HCT116 (cell line): Measurements from ENCODE around the gene USP30. TPM values are rescaled to one million over a fixed set of nuclear protein-coding genes. Genes with fewer than 3 reads are reported as not detected.

ENCODE experiments used
- ATAC-seq: fragments of 200-7000 bp; cut with Tn5 transposase; 2 replicates; pipeline ENCODE4 v1.9.1; 2020; ENCODE audit warnings: mild to moderate bottlenecking, moderate library complexity
- BruUV-seq: library from RNA; stranded (reverse); fragments of 400-500 nt; replicated peaks from 2 replicates; lab custom pipeline; 2021; lab: Mats Ljungman, UMichigan
- CTCF ChIA-PET: fragments of 300-600 bp; sonication (Branson Sonifier 250); formaldehyde crosslinking; loops from one replicate; lab custom pipeline; 2021; ENCODE audit warnings: antibody characterized with exemption; lab: Charles Lee
- POLR2A ChIA-PET: fragments of 300-600, 350-600 bp; sonication (Branson Sonifier 250); formaldehyde crosslinking; loops from one replicate; lab custom pipeline; 2021; ENCODE audit warnings: antibody characterized with exemption; lab: Charles Lee
- RAD21 ChIA-PET, 2 experiments: fragments of 300-600 bp; sonication (Branson Sonifier 250); formaldehyde crosslinking; loops; one replicate each; lab custom pipeline; 2023; ENCODE audit warnings: low total read pairs in 2 of 2; ENCODE audit not compliant: uncharacterized antibody in 2 of 2, unreplicated experiment in 2 of 2, low non-redundant PET in 1 of 2; lab: Charles Lee
- DNase-seq: peaks from one replicate; pipeline ENCODE4 v3.0.0-alpha.2; 2010; ENCODE audit warnings: low read depth, low spot score
- H2AFZ ChIP-seq: fragments of 200-600 bp; shearing (Covaris generic), sonication (generic); 2 replicates; pipeline ENCODE4 v1.6.1; 2017; ENCODE audit warnings: low read depth, mixed run types, mixed read lengths, antibody characterized with exemption, low read length; ENCODE audit not compliant: poor library complexity, severe bottlenecking
- H3K27ac ChIP-seq: 2 replicates; pipeline ENCODE4 v1.5.1; 2012; ENCODE audit warnings: low read depth, low read length
- H3K27me3 ChIP-seq: fragments of 200-600 bp; sonication (generic); 2 replicates; pipeline ENCODE4 v1.6.1; 2016; ENCODE audit warnings: mixed run types, low read length, mixed read lengths; ENCODE audit not compliant: insufficient read depth
- H3K36me3 ChIP-seq, 2 experiments: fragments of 200-500 bp in 1 of 2; fragments of 200-600 bp in 1 of 2; sonication (Bioruptor generic) in 1 of 2; sonication (generic) in 1 of 2; 2 replicates each; pipeline versions ENCODE4 v1.5.1 to v1.6.1; 2014 to 2016; ENCODE audit warnings: low read length in 2 of 2, inconsistent platforms in 1 of 2, mixed read lengths in 1 of 2, mixed run types in 1 of 2; ENCODE audit not compliant: insufficient read depth in 2 of 2, control insufficient read depth in 1 of 2
- H3K4me1 ChIP-seq, 2 experiments: fragments of 200-600 bp in 1 of 2; sonication (generic) in 1 of 2; 2 replicates each; pipeline versions ENCODE4 v1.5.1 to v1.6.1; 2012 to 2017; ENCODE audit warnings: low read length in 2 of 2, inconsistent platforms in 1 of 2, mild to moderate bottlenecking in 1 of 2, mixed read lengths in 1 of 2, mixed run types in 1 of 2, moderate library complexity in 1 of 2; ENCODE audit not compliant: insufficient read depth in 2 of 2, control insufficient read depth in 1 of 2
- H3K4me2 ChIP-seq: fragments of 200-600 bp; sonication (generic); 2 replicates; pipeline ENCODE4 v1.6.1; 2017; ENCODE audit warnings: mixed run types, low read length, mixed read lengths
- H3K4me3 ChIP-seq, 2 experiments: fragments of 200-600 bp in 1 of 2; sonication (generic) in 1 of 2; replicated peaks in 1 of 2; 2 replicates each; pipeline ENCODE4 v1.5.1; 2011 to 2016; ENCODE audit warnings: low read length in 2 of 2, control low read depth in 1 of 2, low read depth in 1 of 2, mild to moderate bottlenecking in 1 of 2, mixed read lengths in 1 of 2, mixed run types in 1 of 2
- H3K79me2 ChIP-seq: fragments of 200-600 bp; sonication (generic); 2 replicates; pipeline ENCODE4 v1.6.1; 2017; ENCODE audit warnings: mild to moderate bottlenecking, mixed run types, low read length, moderate library complexity, mixed read lengths; ENCODE audit not compliant: insufficient read depth
- H3K9ac ChIP-seq: fragments of 200-600 bp; sonication (generic); 2 replicates; pipeline ENCODE4 v1.6.1; 2016; ENCODE audit warnings: low read length, mixed read lengths
- H3K9me2 ChIP-seq: fragments of 200-600 bp; sonication (generic), shearing (Covaris generic); 2 replicates; pipeline ENCODE4 v1.6.1; 2017; ENCODE audit warnings: mixed run types, mild to moderate bottlenecking, moderate library complexity; ENCODE audit not compliant: insufficient read depth
- H3K9me3 ChIP-seq, 2 experiments: fragments of 200-500 bp in 1 of 2; fragments of 200-600 bp in 1 of 2; sonication (Bioruptor generic) in 1 of 2; sonication (generic) in 1 of 2; 2 replicates each; pipeline ENCODE4 v1.6.1; 2014 to 2017; ENCODE audit warnings: low read length in 2 of 2, mixed read lengths in 2 of 2, inconsistent platforms in 1 of 2, low read depth in 1 of 2, mild to moderate bottlenecking in 1 of 2, mixed run types in 1 of 2, moderate library complexity in 1 of 2; ENCODE audit not compliant: control insufficient read depth in 1 of 2, insufficient read depth in 1 of 2
- H4K20me1 ChIP-seq: fragments of 200-600 bp; sonication (generic), shearing (Covaris generic); 2 replicates; pipeline ENCODE4 v1.6.1; 2017; ENCODE audit warnings: mixed run types, mild to moderate bottlenecking, moderate library complexity; ENCODE audit not compliant: insufficient read depth
- ELF1 ChIP-seq: IDR thresholded peaks from 2 replicates; pipeline ENCODE4 v1.6.1; 2012; ENCODE audit warnings: low read depth, borderline replicate concordance
- EZH2 ChIP-seq: fragments of 200-600 bp; sonication (generic); IDR thresholded peaks from 2 replicates; pipeline ENCODE4 v1.6.1; 2017; ENCODE audit warnings: antibody characterized with exemption, mixed run types
- EZH2phosphoT487 ChIP-seq: fragments of 200-600 bp; IDR thresholded peaks from 2 replicates; pipeline ENCODE4 v1.6.1; 2018; ENCODE audit warnings: antibody characterized with exemption, borderline replicate concordance
- FOSL1 ChIP-seq: IDR thresholded peaks from 2 replicates; pipeline ENCODE4 v1.6.1; 2012; ENCODE audit warnings: low read depth
- JUND ChIP-seq: IDR thresholded peaks from 2 replicates; pipeline ENCODE4 v1.6.1; 2012
- SIN3A ChIP-seq: IDR thresholded peaks from 2 replicates; pipeline ENCODE4 v1.6.1; 2012; ENCODE audit warnings: low read depth
- TCF7L2 ChIP-seq: IDR thresholded peaks from 2 replicates; pipeline ENCODE4 v1.7.0; 2011; ENCODE audit warnings: borderline replicate concordance, inconsistent platforms; ENCODE audit not compliant: insufficient read depth, insufficient read length; ENCODE audit errors: extremely low read depth
- intact Hi-C: fragments of 100-400 bp; cut with micrococcal nuclease; formaldehyde crosslinking; loops from 2 replicates; pipeline ENCODE4 v1.10.0; 2022
- total RNA-seq: library from RNA; stranded (reverse); gene quantifications from one replicate; pipeline ENCODE4 v1.2.1, GENCODE V29; 2021; ENCODE audit not compliant: unreplicated experiment
- TF ChIP-seq, protein P1 (sequence below): IDR thresholded peaks from 2 replicates; pipeline ENCODE4 v1.6.1; 2012; ENCODE audit warnings: low read depth
- TF ChIP-seq, protein P2 (sequence below), 3 experiments: fragments of 200-600 bp in 1 of 3; sonication (generic) in 1 of 3; IDR thresholded peaks in 2 of 3; conservative IDR thresholded peaks in 1 of 3; 2 replicates each; pipeline ENCODE4 v1.5.1; 2012 to 2017; ENCODE audit warnings: low read depth in 2 of 3, low read length in 2 of 3, antibody characterized with exemption in 1 of 3, borderline replicate concordance in 1 of 3, control low read depth in 1 of 3, mild to moderate bottlenecking in 1 of 3, mixed read lengths in 1 of 3, mixed run types in 1 of 3, moderate library complexity in 1 of 3; ENCODE audit not compliant: insufficient read depth in 1 of 3
- TF ChIP-seq, protein P3 (sequence below): IDR thresholded peaks from 2 replicates; pipeline ENCODE4 v1.6.1; 2011; ENCODE audit warnings: mild to moderate bottlenecking, low read length, moderate library complexity; ENCODE audit not compliant: insufficient replicate concordance; ENCODE audit errors: extremely low read depth

Gene USP30
- total RNA-seq, 1 experiment from 2014 or later: 9.2 TPM

DNA sequence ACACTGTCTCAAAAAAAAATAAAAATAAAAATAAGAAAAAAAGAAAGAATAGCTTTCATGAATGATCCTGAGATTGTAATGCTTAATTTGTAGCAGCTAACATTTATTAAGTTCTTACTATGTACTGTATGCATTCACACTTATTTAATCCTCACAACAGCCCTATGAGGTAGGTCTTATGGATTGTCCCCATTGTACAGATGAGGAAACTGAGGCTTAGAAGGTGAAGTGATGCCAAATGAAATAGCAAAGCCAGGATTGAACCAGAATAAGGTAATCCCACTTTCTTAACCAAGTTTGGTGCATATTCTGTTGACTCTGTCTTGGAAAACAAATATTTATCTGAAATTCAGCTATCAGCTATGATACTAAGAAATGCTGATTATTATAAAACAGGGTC lies 2.1 kb downstream of the USP30 start:
- no TSS peak for BruUV-seq
- POLR2A ChIA-PET: no interaction called here
- intact Hi-C loops: no loop called here
- TF ChIP-seq TCF7L2 (no peak), SIN3A (no peak), JUND (no peak), ELF1 (no peak), EZH2phosphoT487 (no peak), FOSL1 (no peak), EZH2 (no peak)
- TF ChIP-seq, protein P1, sequence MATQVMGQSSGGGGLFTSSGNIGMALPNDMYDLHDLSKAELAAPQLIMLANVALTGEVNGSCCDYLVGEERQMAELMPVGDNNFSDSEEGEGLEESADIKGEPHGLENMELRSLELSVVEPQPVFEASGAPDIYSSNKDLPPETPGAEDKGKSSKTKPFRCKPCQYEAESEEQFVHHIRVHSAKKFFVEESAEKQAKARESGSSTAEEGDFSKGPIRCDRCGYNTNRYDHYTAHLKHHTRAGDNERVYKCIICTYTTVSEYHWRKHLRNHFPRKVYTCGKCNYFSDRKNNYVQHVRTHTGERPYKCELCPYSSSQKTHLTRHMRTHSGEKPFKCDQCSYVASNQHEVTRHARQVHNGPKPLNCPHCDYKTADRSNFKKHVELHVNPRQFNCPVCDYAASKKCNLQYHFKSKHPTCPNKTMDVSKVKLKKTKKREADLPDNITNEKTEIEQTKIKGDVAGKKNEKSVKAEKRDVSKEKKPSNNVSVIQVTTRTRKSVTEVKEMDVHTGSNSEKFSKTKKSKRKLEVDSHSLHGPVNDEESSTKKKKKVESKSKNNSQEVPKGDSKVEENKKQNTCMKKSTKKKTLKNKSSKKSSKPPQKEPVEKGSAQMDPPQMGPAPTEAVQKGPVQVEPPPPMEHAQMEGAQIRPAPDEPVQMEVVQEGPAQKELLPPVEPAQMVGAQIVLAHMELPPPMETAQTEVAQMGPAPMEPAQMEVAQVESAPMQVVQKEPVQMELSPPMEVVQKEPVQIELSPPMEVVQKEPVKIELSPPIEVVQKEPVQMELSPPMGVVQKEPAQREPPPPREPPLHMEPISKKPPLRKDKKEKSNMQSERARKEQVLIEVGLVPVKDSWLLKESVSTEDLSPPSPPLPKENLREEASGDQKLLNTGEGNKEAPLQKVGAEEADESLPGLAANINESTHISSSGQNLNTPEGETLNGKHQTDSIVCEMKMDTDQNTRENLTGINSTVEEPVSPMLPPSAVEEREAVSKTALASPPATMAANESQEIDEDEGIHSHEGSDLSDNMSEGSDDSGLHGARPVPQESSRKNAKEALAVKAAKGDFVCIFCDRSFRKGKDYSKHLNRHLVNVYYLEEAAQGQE: no peak
- TF ChIP-seq, protein P2, sequence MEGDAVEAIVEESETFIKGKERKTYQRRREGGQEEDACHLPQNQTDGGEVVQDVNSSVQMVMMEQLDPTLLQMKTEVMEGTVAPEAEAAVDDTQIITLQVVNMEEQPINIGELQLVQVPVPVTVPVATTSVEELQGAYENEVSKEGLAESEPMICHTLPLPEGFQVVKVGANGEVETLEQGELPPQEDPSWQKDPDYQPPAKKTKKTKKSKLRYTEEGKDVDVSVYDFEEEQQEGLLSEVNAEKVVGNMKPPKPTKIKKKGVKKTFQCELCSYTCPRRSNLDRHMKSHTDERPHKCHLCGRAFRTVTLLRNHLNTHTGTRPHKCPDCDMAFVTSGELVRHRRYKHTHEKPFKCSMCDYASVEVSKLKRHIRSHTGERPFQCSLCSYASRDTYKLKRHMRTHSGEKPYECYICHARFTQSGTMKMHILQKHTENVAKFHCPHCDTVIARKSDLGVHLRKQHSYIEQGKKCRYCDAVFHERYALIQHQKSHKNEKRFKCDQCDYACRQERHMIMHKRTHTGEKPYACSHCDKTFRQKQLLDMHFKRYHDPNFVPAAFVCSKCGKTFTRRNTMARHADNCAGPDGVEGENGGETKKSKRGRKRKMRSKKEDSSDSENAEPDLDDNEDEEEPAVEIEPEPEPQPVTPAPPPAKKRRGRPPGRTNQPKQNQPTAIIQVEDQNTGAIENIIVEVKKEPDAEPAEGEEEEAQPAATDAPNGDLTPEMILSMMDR (IDR thresholded peaks at IDR 0.05 in 2 of 3, conservative IDR thresholded peaks at IDR 0.05 in 1 of 3; ENCODE audit: borderline replicate concordance in 1 of 3, insufficient read depth in 1 of 3, low read depth in 2 of 3, low read length in 2 of 3): no peak
- TF ChIP-seq, protein P3, sequence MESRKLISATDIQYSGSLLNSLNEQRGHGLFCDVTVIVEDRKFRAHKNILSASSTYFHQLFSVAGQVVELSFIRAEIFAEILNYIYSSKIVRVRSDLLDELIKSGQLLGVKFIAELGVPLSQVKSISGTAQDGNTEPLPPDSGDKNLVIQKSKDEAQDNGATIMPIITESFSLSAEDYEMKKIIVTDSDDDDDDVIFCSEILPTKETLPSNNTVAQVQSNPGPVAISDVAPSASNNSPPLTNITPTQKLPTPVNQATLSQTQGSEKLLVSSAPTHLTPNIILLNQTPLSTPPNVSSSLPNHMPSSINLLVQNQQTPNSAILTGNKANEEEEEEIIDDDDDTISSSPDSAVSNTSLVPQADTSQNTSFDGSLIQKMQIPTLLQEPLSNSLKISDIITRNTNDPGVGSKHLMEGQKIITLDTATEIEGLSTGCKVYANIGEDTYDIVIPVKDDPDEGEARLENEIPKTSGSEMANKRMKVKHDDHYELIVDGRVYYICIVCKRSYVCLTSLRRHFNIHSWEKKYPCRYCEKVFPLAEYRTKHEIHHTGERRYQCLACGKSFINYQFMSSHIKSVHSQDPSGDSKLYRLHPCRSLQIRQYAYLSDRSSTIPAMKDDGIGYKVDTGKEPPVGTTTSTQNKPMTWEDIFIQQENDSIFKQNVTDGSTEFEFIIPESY: no peak
- H3K4me3 ChIP-seq: no peak overlapping the region
- RAD21 ChIA-PET: no interaction called here
- H3K27ac ChIP-seq: no peak overlapping the region
- H3K4me2 ChIP-seq: no peak overlapping the region
- CTCF ChIA-PET: interaction anchor here (0.9 kb wide), 1 partner anchor 15 kb away, joined by 3 read pairs; no protein-coding TSS in a partner anchor
- no peaks in the 10 kb centered on the region for H3K79me2 ChIP-seq
- ATAC-seq (no peak), DNase-seq (no peak)
- no peaks in the 10 kb centered on the region for H3K9me2 ChIP-seq
- no peak overlapping the region for H3K9ac ChIP-seq
- no peaks in the 10 kb centered on the region for H3K9me3 ChIP-seq
- no peaks in the 10 kb centered on the region for H4K20me1 ChIP-seq
- H2AFZ ChIP-seq: no peak overlapping the region
- H3K36me3 ChIP-seq: no peaks in the 10 kb centered on the region
- H3K27me3 ChIP-seq: no peaks in the 10 kb centered on the region
- peaks cover 6 to 13% of the 10 kb centered on the region in 2 experiments; a peak in 2 of 4 replicates for H3K4me1 ChIP-seq
